ENCODE results near the gene SERTM1. TPM values are rescaled to one million over a fixed set of nuclear protein-coding genes. Genes with fewer than 3 reads are reported as not detected.

The SERTM1 gene
- total RNA-seq, 1 experiment from 2014 or later: 0.24 TPM

DNA sequence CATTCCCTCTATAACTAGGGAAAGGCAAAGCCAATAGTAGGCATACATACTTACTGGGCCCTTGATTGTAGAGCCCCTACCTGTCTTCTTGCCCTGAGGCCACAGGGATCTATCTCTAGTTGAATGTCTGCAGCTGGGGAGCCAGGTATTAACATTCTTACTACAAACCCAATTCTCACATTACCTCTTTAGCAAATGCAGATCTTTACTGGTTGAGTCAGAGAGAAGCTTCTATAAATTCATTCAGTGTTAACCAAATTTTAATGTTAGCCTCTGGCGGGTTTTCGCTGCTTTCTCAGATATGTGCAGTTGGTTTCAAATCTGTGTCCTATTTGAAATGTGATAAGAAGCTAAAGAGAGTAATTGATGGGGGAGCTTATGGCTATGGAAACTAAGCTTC, 43.2 kb downstream of the SERTM1 start:
- TF ChIP-seq, protein P1, sequence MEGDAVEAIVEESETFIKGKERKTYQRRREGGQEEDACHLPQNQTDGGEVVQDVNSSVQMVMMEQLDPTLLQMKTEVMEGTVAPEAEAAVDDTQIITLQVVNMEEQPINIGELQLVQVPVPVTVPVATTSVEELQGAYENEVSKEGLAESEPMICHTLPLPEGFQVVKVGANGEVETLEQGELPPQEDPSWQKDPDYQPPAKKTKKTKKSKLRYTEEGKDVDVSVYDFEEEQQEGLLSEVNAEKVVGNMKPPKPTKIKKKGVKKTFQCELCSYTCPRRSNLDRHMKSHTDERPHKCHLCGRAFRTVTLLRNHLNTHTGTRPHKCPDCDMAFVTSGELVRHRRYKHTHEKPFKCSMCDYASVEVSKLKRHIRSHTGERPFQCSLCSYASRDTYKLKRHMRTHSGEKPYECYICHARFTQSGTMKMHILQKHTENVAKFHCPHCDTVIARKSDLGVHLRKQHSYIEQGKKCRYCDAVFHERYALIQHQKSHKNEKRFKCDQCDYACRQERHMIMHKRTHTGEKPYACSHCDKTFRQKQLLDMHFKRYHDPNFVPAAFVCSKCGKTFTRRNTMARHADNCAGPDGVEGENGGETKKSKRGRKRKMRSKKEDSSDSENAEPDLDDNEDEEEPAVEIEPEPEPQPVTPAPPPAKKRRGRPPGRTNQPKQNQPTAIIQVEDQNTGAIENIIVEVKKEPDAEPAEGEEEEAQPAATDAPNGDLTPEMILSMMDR (conservative IDR thresholded peaks at IDR 0.05): no peak
- no peaks in the 10 kb centered on the region for H3K4me1 ChIP-seq (ENCODE audit: insufficient read depth, low read length)
- H3K4ac ChIP-seq (ENCODE audit: low read depth, low read length): no peak overlapping the region
- no peak overlapping the region for H2AFZ ChIP-seq (ENCODE audit: low read length)
- Mint-ChIP-seq H3K4me1 (peaks cover 4 to 16% of the 10 kb centered on the region in 2 experiments; a peak in 3 of 4 replicates), H3K27me3 (ENCODE audit: low read depth) (no peaks in the 10 kb centered on the region; the same call in 1 of the 2 replicates), H3K4me3 (no peak overlapping the region), H3K9me3 (no peaks in the 10 kb centered on the region; a peak in 1 of 5 replicates), H3K27ac (no peak overlapping the region), H3K36me3 (ENCODE audit: insufficient read depth in 1 of 3, low read depth in 3 of 3) (no peaks in the 10 kb centered on the region)
- no peak overlapping the region for H2BK20ac ChIP-seq (ENCODE audit: low read depth, low read length, poor library complexity, severe bottlenecking)
- no peak overlapping the region for H3T11ph ChIP-seq (ENCODE audit: low read length)
- H3K56ac ChIP-seq (ENCODE audit: insufficient read length, low read depth, low read length): no peak overlapping the region
- H4K20me1 ChIP-seq (ENCODE audit: control insufficient read depth, insufficient read depth, insufficient read length): no peaks in the 10 kb centered on the region
- no peak overlapping the region for H3K27ac ChIP-seq (ENCODE audit: insufficient read length, low read depth, low read length)
- H3K79me2 ChIP-seq (ENCODE audit: insufficient read depth, low read length): no peaks in the 10 kb centered on the region
- no peak overlapping the region for H2BK12ac ChIP-seq (ENCODE audit: insufficient read length, low read depth, low read length)
- WGBS (ENCODE audit: extremely low coverage, insufficient read length, low lambda C conversion rate): no CpG with 5 or more reads among the region's 2 CpGs
- no peak for DNase-seq
- H2BK5ac ChIP-seq (ENCODE audit: insufficient read length, low read length): no peak overlapping the region
- H2AK5ac ChIP-seq (ENCODE audit: insufficient read length, low read length): no peak overlapping the region
- H3K27me3 ChIP-seq (ENCODE audit: insufficient read depth, low read length): no peaks in the 10 kb centered on the region
- no peak overlapping the region for H3K14ac ChIP-seq (ENCODE audit: insufficient read depth, low read length)
- H4K5ac ChIP-seq (ENCODE audit: insufficient read length, low read depth, low read length): no peak overlapping the region
- H3K4me2 ChIP-seq (ENCODE audit: insufficient read depth, insufficient read length, low read length): no peak overlapping the region
- no peak overlapping the region for H4K91ac ChIP-seq (ENCODE audit: insufficient read length, low read depth, low read length)
- H2BK120ac ChIP-seq (ENCODE audit: low read depth, low read length, poor library complexity, severe bottlenecking): no peak overlapping the region
- no peaks in the 10 kb centered on the region for H3K79me1 ChIP-seq (ENCODE audit: insufficient read depth, low read depth, low read length, poor library complexity, severe bottlenecking)
- no peaks in the 10 kb centered on the region for H3K9me3 ChIP-seq (ENCODE audit: control insufficient read depth, low read depth, low read length)
- no peak overlapping the region for H2BK15ac ChIP-seq (ENCODE audit: low read depth, low read length)
- H4K8ac ChIP-seq (replicated peaks; ENCODE audit: insufficient read length, low read depth, low read length): no peak overlapping the region
- no peak overlapping the region for H3K23ac ChIP-seq (ENCODE audit: insufficient read length, low read depth, low read length)
- no peak overlapping the region for H3K18ac ChIP-seq (ENCODE audit: insufficient read length, low read depth, low read length)
- no peaks in the 10 kb centered on the region for H3K23me2 ChIP-seq (ENCODE audit: insufficient read length, low read depth, low read length, poor library complexity, severe bottlenecking)
- no peak overlapping the region for H3K9ac ChIP-seq (ENCODE audit: extremely low read depth, insufficient read length, low read length)

Measured in H9 (cell line).